22Rv1 (cell line): ENCODE data around the gene GOLGA3.
"Not testable (repeated sequence)": the region's sequence is repeated elsewhere in the genome, so short reads cannot be mapped to it uniquely, and the experiment has no call there.

Source experiments
- H3K27ac ChIP-seq: fragments of 450-650 bp; 2 replicates; pipeline ENCODE4 v1.5.1; 2017
- ZFX ChIP-seq: fragments of 450-650 bp; IDR thresholded peaks from 2 replicates; pipeline ENCODE4 v1.6.1; 2017; ENCODE audit warnings: antibody characterized with exemption, borderline replicate concordance
- TF ChIP-seq, protein P1 (sequence below): fragments of 450-650 bp; IDR thresholded peaks from 2 replicates; pipeline ENCODE4 v1.5.1; 2017; ENCODE audit warnings: mild to moderate bottlenecking

The GOLGA3 gene

GRCh38 chr12:132766380-132767085 is 62.1 kb downstream of the GOLGA3 start:
- H3K27ac ChIP-seq, result no peak overlapping the region
- TF ChIP-seq, protein P1, sequence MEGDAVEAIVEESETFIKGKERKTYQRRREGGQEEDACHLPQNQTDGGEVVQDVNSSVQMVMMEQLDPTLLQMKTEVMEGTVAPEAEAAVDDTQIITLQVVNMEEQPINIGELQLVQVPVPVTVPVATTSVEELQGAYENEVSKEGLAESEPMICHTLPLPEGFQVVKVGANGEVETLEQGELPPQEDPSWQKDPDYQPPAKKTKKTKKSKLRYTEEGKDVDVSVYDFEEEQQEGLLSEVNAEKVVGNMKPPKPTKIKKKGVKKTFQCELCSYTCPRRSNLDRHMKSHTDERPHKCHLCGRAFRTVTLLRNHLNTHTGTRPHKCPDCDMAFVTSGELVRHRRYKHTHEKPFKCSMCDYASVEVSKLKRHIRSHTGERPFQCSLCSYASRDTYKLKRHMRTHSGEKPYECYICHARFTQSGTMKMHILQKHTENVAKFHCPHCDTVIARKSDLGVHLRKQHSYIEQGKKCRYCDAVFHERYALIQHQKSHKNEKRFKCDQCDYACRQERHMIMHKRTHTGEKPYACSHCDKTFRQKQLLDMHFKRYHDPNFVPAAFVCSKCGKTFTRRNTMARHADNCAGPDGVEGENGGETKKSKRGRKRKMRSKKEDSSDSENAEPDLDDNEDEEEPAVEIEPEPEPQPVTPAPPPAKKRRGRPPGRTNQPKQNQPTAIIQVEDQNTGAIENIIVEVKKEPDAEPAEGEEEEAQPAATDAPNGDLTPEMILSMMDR, result no peak
- no peak for TF ChIP-seq ZFX

- H3K27ac ChIP-seq, result no peak overlapping the region
- TF ChIP-seq, protein P1, result no peak
- no peak for TF ChIP-seq ZFX
These were observed 63.3 kb downstream of the GOLGA3 start for GRCh38 chr12:132765361-132765760.

- H3K27ac ChIP-seq, result no peak overlapping the region
- TF ChIP-seq ZFX, result no peak
- TF ChIP-seq, protein P1, result no peak
These were observed 64.4 kb downstream of the GOLGA3 start for GRCh38 chr12:132764231-132764630.

GRCh38 chr12:132761921-132762583 is 66.6 kb downstream of the GOLGA3 start:
- TF ChIP-seq ZFX, result no peak
- TF ChIP-seq, protein P1, result peak; percentile 36
- H3K27ac ChIP-seq, result peak overlapping the region; percentile 98

GRCh38 chr12:132761032-132761920 is 67.4 kb downstream of the GOLGA3 start, which contains the start of gene ANKLE2:
ANKLE2 (minus strand) TSS chr12:132761832; CDS start chr12:132761798, 34 bp downstream.
- H3K27ac ChIP-seq, result peak within 1 kb of the TSS; percentile 98
- TF ChIP-seq, protein P1, result no peak

DNA sequence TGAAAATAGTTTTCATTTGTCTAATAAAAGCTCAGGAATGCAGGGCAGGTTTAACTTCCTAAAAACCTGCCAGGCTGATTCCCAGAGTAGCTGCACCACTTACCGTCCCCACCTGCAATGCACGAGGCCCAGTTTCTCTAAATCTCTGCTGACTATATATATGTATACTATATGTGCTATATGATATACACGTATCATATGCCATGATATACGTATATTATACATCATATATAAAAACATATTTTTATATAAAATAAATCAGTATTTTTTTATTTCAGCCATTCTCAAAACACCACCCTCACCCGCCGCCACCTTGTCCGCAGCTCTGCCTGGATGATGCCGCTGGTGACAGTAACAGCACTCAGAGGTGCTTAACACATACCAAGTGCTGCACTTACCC is 69.3 kb downstream of the GOLGA3 start:
- peak overlapping the region; percentile 98; the same call in 1 of the 2 replicates for H3K27ac ChIP-seq
- TF ChIP-seq, protein P1, result no peak
- TF ChIP-seq ZFX, result no peak

DNA sequence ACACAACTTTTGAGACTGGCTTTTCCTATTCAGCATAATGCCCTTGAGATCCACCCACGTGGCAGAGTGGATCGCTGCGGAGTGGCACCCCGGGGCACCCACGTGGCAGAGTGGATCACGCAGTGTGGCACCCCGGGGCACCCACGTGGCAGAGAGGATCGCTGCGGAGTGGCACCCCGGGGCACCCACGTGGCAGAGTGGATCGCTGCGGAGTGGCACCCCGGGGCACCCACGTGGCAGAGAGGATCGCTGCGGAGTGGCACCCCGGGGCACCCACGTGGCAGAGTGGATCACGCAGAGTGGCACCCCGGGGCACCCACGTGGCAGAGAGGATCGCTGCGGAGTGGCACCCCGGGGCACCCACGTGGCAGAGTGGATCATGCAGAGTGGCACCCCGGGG is 69.8 kb downstream of the GOLGA3 start:
- not testable (repeated sequence) for H3K27ac ChIP-seq
